H9 (cell line): ENCODE data around the gene HES3. TPM values are rescaled to one million over a fixed set of nuclear protein-coding genes. Genes with fewer than 3 reads are reported as not detected.

Experiments
- DNase-seq: peaks from one replicate; pipeline ENCODE4 v3.0.0-alpha.2; 2017
- H2AFZ ChIP-seq: one replicate; pipeline ENCODE4 v1.6.1; 2013; ENCODE audit warnings: mild to moderate bottlenecking, low read length, control low read depth, moderate library complexity
- H2AK5ac ChIP-seq: 2 replicates; pipeline ENCODE4 v1.6.1; 2013; ENCODE audit warnings: low read length, control low read depth, mixed read lengths; ENCODE audit not compliant: insufficient read length
- H2BK120ac ChIP-seq: one replicate; pipeline ENCODE4 v1.6.1; 2013; ENCODE audit warnings: low read depth, mild to moderate bottlenecking, low read length, control low read depth, inconsistent platforms; ENCODE audit not compliant: poor library complexity, severe bottlenecking
- H2BK12ac ChIP-seq: 2 replicates; pipeline ENCODE4 v1.6.1; 2013; ENCODE audit warnings: low read length, control low read depth, mixed read lengths, low read depth; ENCODE audit not compliant: insufficient read length
- H2BK15ac ChIP-seq: 2 replicates; pipeline ENCODE4 v1.6.1; 2013; ENCODE audit warnings: low read depth, low read length, control low read depth
- H2BK20ac ChIP-seq: one replicate; pipeline ENCODE4 v1.6.1; 2013; ENCODE audit warnings: low read depth, mild to moderate bottlenecking, low read length, control low read depth, inconsistent platforms; ENCODE audit not compliant: poor library complexity, severe bottlenecking
- H2BK5ac ChIP-seq: 2 replicates; pipeline ENCODE4 v1.6.1; 2013; ENCODE audit warnings: low read length, control low read depth, mixed read lengths; ENCODE audit not compliant: insufficient read length
- H3K14ac ChIP-seq: 2 replicates; pipeline ENCODE4 v1.6.1; 2013; ENCODE audit warnings: low read length, control low read depth; ENCODE audit not compliant: insufficient read depth
- H3K18ac ChIP-seq: 2 replicates; pipeline ENCODE4 v1.6.1; 2013; ENCODE audit warnings: low read depth, mild to moderate bottlenecking, mixed read lengths, low read length, control low read depth; ENCODE audit not compliant: insufficient read length
- H3K23ac ChIP-seq: 2 replicates; pipeline ENCODE4 v1.6.1; 2013; ENCODE audit warnings: low read length, control low read depth, mixed read lengths, low read depth; ENCODE audit not compliant: insufficient read length
- H3K23me2 ChIP-seq: 2 replicates; pipeline ENCODE4 v1.6.1; 2013; ENCODE audit warnings: low read depth, mild to moderate bottlenecking, mixed read lengths, low read length, control low read depth; ENCODE audit not compliant: insufficient read length, poor library complexity, severe bottlenecking
- H3K27ac ChIP-seq: 2 replicates; pipeline ENCODE4 v1.5.1; 2013; ENCODE audit warnings: low read length, control low read depth, mixed read lengths, low read depth; ENCODE audit not compliant: insufficient read length
- H3K27me3 ChIP-seq: 2 replicates; pipeline ENCODE4 v1.6.1; 2013; ENCODE audit warnings: low read length, control low read depth, inconsistent platforms; ENCODE audit not compliant: insufficient read depth
- H3K4ac ChIP-seq: 2 replicates; pipeline ENCODE4 v1.6.1; 2013; ENCODE audit warnings: low read depth, mild to moderate bottlenecking, control low read depth, inconsistent platforms, low read length, moderate library complexity
- H3K4me1 ChIP-seq: 2 replicates; pipeline ENCODE4 v1.6.1; 2013; ENCODE audit warnings: low read length, control low read depth, inconsistent platforms; ENCODE audit not compliant: insufficient read depth
- H3K4me2 ChIP-seq: 2 replicates; pipeline ENCODE4 v1.6.1; 2013; ENCODE audit warnings: low read length, control low read depth, mixed read lengths; ENCODE audit not compliant: insufficient read length, insufficient read depth
- H3K56ac ChIP-seq: 2 replicates; pipeline ENCODE4 v1.6.1; 2013; ENCODE audit warnings: low read depth, mild to moderate bottlenecking, mixed read lengths, low read length, control low read depth; ENCODE audit not compliant: insufficient read length
- H3K79me1 ChIP-seq: 2 replicates; pipeline ENCODE4 v1.6.1; 2013; ENCODE audit warnings: low read depth, mild to moderate bottlenecking, moderate library complexity, low read length, control low read depth, inconsistent platforms; ENCODE audit not compliant: insufficient read depth, poor library complexity, severe bottlenecking
- H3K79me2 ChIP-seq: 2 replicates; pipeline ENCODE4 v1.6.1; 2013; ENCODE audit warnings: low read length, control low read depth, inconsistent platforms; ENCODE audit not compliant: insufficient read depth
- H3K9ac ChIP-seq: 2 replicates; pipeline ENCODE4 v1.6.1; 2013; ENCODE audit warnings: low read length, control low read depth, mixed read lengths; ENCODE audit not compliant: insufficient read length; ENCODE audit errors: extremely low read depth
- H3K9me3 ChIP-seq: one replicate; pipeline ENCODE4 v1.6.1; 2013; ENCODE audit warnings: low read depth, low read length, inconsistent platforms; ENCODE audit not compliant: control insufficient read depth
- H3T11ph ChIP-seq: one replicate; pipeline ENCODE4 v1.6.1; 2013; ENCODE audit warnings: mild to moderate bottlenecking, low read length, control low read depth, inconsistent platforms
- H4K20me1 ChIP-seq: one replicate; pipeline ENCODE4 v1.6.1; 2013; ENCODE audit not compliant: control insufficient read depth, insufficient read length, insufficient read depth
- H4K5ac ChIP-seq: 2 replicates; pipeline ENCODE4 v1.6.1; 2013; ENCODE audit warnings: low read depth, mild to moderate bottlenecking, mixed read lengths, low read length, control low read depth; ENCODE audit not compliant: insufficient read length
- H4K8ac ChIP-seq: replicated peaks from 2 replicates; pipeline ENCODE4 v1.6.1; 2013; ENCODE audit warnings: low read length, control low read depth, mixed read lengths, low read depth; ENCODE audit not compliant: insufficient read length
- H4K91ac ChIP-seq: 2 replicates; pipeline ENCODE4 v1.6.1; 2013; ENCODE audit warnings: low read depth, mild to moderate bottlenecking, moderate library complexity, mixed read lengths, low read length, control low read depth; ENCODE audit not compliant: insufficient read length
- H3K27ac Mint-ChIP-seq, 3 experiments: 2 replicates in 2 of 3; 3 replicates in 1 of 3; pipeline ENCODE4 v1.8.0; 2020 to 2021; ENCODE audit warnings: mixed read lengths in 3 of 3, mild to moderate bottlenecking in 1 of 3, moderate library complexity in 1 of 3
- H3K27me3 Mint-ChIP-seq: 2 replicates; pipeline ENCODE4 v1.8.0; 2021; ENCODE audit warnings: low read depth, mild to moderate bottlenecking, moderate library complexity, mixed read lengths
- H3K36me3 Mint-ChIP-seq, 3 experiments: 2 replicates in 2 of 3; 3 replicates in 1 of 3; pipeline ENCODE4 v1.8.0; 2020 to 2021; ENCODE audit warnings: low read depth in 3 of 3, mixed read lengths in 3 of 3; ENCODE audit not compliant: insufficient read depth in 1 of 3
- H3K4me1 Mint-ChIP-seq, 2 experiments: 2 replicates each; pipeline ENCODE4 v1.8.0; 2020; ENCODE audit warnings: mixed read lengths in 2 of 2
- H3K4me3 Mint-ChIP-seq, 2 experiments: 2 replicates in 1 of 2; 3 replicates in 1 of 2; pipeline ENCODE4 v1.8.0; 2020 to 2021; ENCODE audit warnings: mild to moderate bottlenecking in 2 of 2, mixed read lengths in 2 of 2, moderate library complexity in 1 of 2
- H3K9me3 Mint-ChIP-seq, 2 experiments: 2 replicates in 1 of 2; 3 replicates in 1 of 2; pipeline ENCODE4 v1.8.0; 2020; ENCODE audit warnings: mild to moderate bottlenecking in 2 of 2, mixed read lengths in 2 of 2, moderate library complexity in 1 of 2
- WGBS: extraction: QIAGEN DNeasy Blood & Tissue Kit; methylation state at CpG from one replicate; pipeline ENCODE4 v1.1.7; 2013; ENCODE audit warnings: missing lambda C conversion rate, low lambda C conversion rate, mixed read lengths; ENCODE audit not compliant: insufficient read length; ENCODE audit errors: extremely low coverage; 5-methylcytosine and 5-hydroxymethylcytosine counted together
- total RNA-seq: library from RNA; stranded (reverse); gene quantifications from 2 replicates; pipeline ENCODE4 v1.2.1, GENCODE V29; 2021
- TF ChIP-seq, protein P1 (sequence below): fragments of 200-600 bp; sonication (generic); conservative IDR thresholded peaks from 3 replicates; pipeline ENCODE4 v1.8.0; 2021; ENCODE audit warnings: antibody characterized with exemption, mild to moderate bottlenecking

Gene HES3
- total RNA-seq, 1 experiment from 2014 or later = 89.9 TPM

DNA sequence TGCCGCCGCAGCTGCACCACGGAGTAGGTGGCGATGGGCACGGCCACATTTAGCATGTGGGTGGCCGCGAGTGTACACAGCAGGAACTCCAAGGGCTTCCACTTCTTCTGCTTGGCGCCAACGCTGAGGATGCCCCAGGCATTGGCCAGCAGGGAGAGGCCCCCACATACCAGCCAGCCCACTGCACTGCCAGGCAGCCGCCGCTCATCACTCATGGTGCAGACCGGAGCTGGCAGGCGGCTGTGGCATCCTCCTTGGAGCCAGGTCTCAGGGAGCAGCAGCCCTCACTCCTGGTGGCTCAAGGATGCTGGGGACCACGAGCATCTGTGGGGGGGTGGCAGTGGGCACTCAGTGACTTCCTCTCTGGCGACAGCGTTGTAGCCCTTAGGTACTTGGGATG is 10.7 kb downstream of the HES3 start:
- H3T11ph ChIP-seq = no peak overlapping the region
- Mint-ChIP-seq H3K27me3 (peaks cover 61% of the 10 kb centered on the region), H3K4me1 (peaks cover 4 to 9% of the 10 kb centered on the region in 2 experiments), H3K4me3 (no peak overlapping the region), H3K27ac (no peak overlapping the region), H3K9me3 (no peaks in the 10 kb centered on the region), H3K36me3 (peaks cover 0 to 3% (median 2%) of the 10 kb centered on the region in 3 experiments; a peak in 5 of 7 replicates)
- no peak overlapping the region for H2BK5ac ChIP-seq
- no peak overlapping the region for H2BK12ac ChIP-seq
- H2BK15ac ChIP-seq = no peak overlapping the region
- H3K14ac ChIP-seq = no peak overlapping the region
- H3K56ac ChIP-seq = no peak overlapping the region
- peaks cover 3% of the 10 kb centered on the region for H3K23me2 ChIP-seq
- no peak overlapping the region for H4K8ac ChIP-seq
- H3K79me1 ChIP-seq = no peaks in the 10 kb centered on the region
- H2BK20ac ChIP-seq = no peak overlapping the region
- H2BK120ac ChIP-seq = no peak overlapping the region
- no peaks in the 10 kb centered on the region for H3K9me3 ChIP-seq
- no peak overlapping the region for H4K5ac ChIP-seq
- no peaks in the 10 kb centered on the region for H3K4me1 ChIP-seq
- no peaks in the 10 kb centered on the region for H3K79me2 ChIP-seq
- H3K4me2 ChIP-seq = no peak overlapping the region
- no peak overlapping the region for H2AK5ac ChIP-seq
- H3K18ac ChIP-seq = no peak overlapping the region
- no peak for DNase-seq
- H4K91ac ChIP-seq = no peak overlapping the region
- no peak overlapping the region for H3K27ac ChIP-seq
- TF ChIP-seq, protein P1, sequence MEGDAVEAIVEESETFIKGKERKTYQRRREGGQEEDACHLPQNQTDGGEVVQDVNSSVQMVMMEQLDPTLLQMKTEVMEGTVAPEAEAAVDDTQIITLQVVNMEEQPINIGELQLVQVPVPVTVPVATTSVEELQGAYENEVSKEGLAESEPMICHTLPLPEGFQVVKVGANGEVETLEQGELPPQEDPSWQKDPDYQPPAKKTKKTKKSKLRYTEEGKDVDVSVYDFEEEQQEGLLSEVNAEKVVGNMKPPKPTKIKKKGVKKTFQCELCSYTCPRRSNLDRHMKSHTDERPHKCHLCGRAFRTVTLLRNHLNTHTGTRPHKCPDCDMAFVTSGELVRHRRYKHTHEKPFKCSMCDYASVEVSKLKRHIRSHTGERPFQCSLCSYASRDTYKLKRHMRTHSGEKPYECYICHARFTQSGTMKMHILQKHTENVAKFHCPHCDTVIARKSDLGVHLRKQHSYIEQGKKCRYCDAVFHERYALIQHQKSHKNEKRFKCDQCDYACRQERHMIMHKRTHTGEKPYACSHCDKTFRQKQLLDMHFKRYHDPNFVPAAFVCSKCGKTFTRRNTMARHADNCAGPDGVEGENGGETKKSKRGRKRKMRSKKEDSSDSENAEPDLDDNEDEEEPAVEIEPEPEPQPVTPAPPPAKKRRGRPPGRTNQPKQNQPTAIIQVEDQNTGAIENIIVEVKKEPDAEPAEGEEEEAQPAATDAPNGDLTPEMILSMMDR = no peak
- no CpG with 5 or more reads among the region's 16 CpGs for WGBS
- H4K20me1 ChIP-seq = no peaks in the 10 kb centered on the region
- H3K4ac ChIP-seq = no peak overlapping the region
- no peak overlapping the region for H3K9ac ChIP-seq
- H2AFZ ChIP-seq = no peak overlapping the region
- no peak overlapping the region for H3K23ac ChIP-seq
- H3K27me3 ChIP-seq = peaks cover 18% of the 10 kb centered on the region; the same call in 1 of the 2 replicates
